ENCODE measurements around the gene SH3GL1.

SH3GL1 gene

DNA sequence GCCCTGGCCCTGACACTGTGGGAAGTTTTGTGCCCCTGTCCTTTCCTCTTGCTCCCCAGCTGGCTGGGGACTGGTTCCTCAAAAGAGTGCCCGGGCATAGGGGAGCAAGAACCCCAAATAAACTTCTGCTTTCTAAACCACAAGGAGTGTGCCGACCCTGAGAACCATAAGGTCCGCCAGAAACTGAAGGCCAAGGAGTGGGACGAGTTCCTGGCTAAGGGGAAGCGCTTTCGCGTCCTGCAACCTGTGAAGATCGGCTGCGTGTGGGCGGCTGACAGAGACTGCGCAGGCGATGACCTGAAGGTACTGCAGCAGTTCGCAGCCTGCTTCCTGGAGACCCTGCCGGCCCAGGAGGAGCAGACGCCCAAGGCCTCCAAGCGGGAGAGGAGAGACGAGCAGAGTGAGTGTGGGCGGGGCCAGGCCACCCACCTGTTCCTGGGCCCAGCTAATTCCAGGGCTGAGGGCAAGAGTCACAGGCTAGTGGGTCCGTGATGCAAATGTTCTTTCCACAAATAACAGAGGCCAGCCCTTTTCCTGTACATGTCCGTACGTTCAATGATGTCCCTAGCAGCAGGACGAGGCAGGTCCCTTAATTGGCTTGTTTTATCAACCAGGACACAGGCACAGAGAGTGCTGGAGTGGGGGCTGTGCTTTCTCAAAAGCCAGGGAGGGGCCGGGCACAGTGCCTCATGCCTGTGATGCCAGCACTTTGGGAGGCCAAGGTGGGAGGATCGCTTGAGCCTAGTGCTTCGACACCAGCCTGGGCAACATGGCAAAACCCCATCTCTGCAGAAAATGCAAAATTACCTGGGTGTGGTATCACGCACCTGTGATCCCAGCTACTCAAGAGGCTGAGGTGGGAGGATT lies 31.7 kb upstream of the SH3GL1 start:
- peak in 1 of 2 donors; percentile 9 for DNase-seq

DNA sequence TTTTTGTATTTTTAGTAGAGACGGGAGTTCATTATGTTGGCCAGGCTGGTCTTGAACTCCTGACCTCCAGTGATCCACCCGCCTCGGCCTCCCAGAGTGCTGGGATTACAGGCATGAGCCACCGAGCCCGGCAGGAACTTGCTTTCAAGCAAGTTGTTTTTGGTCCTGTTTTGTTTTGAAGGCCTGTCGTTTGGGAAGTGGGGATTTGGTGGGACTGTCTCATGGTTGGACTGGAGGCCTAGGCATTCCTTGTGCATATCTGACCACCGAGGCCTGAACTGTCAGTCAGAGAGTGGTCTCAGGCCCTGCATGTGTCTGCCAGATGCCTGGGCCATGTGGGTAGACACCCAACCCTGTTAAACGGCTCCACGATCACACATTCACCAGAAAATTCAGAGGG lies 30.9 kb upstream of the SH3GL1 start:
- DNase-seq, result no peak

DNA sequence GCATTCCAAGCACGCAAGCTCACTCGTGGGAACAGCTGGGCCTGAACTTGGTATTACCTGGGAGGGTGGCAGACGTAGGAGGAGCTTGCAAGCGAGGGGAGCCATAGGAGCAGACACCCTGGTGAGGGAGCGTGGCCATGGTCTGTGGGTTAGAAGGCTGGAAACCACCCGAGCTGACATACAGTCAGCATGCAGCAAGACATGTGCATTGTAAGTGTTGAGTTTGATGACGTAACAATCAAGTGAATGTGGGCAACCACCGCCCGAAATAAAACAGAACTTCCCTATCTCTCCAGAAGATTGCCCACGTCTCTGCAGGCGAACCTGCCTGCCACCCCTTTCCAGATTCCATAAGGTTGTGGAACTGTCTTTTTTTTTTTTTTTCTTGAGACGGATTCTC lies 30.4 kb upstream of the SH3GL1 start:
- peak in 1 of 2 donors; percentile 41 for DNase-seq

DNA sequence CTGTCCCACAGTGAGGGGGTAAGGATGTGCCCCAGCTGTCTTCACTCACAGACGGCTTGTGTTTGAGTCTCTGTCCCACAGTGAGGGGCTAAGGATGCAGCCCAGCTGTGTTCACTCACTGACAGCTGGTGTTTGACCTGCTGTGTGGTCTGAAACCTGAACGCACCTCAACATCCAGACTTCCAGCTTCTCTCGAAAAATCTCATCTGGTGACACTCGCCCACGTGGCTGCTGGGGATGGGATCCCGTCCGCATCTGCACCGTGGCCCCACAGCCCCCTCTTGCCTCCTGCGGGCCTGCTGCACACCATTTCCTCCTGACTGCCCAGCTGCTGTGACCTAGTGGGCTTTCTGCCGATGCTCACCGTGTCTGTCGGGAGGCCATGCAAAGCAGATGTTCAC lies 29.4 kb upstream of the SH3GL1 start:
- DNase-seq, result no peak

DNA sequence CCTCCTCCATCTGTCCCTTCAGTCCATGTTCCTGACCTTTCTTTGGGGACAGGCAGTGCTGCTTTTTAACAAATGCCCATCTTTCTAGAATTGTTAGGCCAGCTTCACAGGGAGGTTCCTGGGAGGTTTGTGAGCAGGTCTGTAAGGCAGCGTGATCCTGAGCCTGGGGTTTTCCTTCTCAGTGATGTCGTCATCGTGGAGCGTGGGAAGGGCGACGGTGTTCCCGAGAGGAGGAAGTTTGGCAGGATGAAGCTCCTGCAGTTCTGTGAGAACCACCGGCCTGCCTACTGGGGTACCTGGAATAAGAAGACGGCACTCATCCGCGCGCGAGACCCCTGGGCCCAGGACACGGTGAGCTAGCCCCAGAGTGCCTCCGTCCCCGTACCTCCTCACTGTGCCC lies 28.9 kb upstream of the SH3GL1 start:
- DNase-seq, result no peak

DNA sequence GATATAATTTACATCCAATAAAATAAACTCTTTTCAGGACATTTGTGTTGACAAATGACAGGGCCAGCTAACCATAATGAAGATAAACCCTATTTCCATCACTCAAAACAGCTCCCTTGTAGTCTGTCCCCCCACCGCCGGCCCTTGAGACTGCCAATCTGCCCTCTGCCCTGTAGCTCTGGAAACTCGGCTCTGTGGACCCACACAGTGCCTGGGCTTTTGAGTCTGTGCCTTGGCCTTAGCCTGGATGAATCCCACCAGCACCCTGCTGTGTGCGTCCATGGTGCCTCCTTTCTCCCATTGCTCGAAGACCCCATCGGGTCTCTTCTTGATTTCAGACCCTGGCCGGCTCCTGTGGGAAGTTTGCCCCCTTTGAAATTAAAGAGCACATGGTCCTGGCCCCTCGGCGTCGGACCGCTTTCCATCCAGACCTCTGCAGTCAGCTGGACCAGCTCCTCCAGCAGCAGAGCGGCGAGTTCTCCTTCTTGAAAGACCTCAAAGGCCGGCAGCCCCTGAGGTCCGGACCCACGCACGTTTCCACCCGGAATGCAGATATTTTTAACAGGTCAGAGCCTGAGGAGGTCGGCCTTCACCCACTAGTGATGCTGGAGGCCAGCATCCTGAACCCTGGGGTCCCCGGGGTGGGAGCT lies 28.1 kb upstream of the SH3GL1 start:
- no peak for DNase-seq

DNA sequence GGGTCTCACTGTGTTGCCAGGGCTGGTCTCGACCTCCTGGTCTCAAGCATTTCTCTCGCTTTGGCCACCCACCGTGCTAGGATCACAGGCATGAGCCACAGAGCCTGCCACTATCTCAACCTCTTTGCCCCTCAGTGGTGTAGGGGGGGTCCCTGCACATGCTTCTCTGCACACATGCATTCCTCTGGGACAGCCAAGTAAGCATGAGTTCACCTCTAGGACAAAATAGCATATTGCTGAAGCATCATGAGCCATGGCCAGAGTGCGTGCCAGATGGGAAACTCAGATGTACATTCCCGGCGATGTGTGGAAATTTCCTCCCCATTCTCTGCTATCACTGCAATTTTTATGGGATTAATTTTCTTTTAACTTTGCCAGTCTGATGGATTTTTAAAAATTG lies 25.2 kb upstream of the SH3GL1 start:
- no peak for DNase-seq

DNA sequence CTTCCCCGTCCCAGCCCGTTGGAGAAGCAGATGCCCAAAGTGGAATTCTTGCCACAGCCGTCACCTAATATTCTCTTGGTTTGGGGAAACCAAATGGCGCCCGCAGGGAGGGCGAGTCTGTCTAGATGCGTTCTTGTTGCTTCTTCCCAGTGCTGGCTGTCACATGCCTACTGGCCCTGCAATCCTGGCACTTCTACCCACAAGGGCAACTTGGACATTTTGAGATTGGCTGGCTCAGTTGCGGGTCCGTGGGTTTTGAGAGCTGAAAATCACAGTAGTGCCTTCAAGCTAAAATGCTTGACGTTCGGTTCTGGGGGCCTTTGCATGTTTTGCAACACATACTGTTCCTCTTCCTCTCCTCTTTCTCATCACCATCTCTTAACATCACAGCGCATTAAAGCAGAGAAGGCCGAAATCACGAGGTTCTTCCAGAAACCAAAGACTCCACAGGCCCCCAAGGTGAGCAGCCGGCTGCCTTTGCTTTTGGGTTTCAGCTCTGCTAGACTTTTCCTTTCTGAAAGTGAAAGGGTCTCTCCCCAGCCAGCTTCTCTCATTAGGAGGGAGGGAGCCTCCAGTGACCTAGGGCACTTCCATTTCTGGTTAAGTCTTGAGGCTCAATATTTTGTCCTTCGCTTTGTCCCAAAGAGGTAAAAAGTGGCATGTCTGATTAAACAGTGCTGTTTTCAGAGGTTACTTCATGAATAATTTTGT lies 23.2 kb upstream of the SH3GL1 start:
- DNase-seq, result no peak

DNA sequence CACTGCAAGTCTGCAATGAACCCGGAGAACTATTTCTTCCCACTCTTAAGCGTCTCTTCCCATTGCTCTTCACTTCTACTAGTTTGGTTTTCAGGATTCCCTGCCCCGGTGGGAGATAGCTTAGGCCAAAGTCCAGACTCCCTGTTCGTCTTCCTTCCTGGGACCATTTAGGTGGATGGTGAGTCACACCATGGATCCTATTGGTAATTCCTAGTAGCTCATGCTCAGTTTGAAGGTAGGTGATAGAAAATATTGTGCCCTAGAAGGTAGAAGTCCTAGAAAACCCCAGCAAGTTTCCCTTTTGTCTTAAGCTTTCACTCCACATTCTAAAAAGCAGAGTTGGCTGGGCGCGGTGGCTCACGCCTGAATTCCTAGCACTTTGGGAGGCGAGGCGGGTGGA lies 15.9 kb upstream of the SH3GL1 start:
- no peak for DNase-seq

DNA sequence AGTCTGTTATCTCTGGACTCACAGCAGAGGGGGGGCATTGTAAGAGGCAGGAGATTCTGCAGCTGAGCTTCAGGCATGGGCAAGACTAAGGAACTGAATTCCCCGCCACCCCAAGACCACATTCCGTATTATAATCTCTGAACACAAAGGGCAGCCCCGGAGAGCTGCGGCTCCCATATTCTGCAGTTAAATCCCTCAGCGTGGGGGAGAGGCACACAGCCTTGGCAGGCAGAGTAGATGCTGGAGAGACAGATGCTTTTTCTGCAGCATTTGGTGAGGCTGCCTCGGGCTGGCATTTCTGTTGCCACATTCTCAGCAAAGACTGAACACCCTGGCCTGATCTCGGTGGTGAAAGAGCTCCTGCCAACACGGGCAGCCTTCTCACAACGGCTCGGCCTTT lies 15.0 kb upstream of the SH3GL1 start:
- peak in 1 of 2 donors; percentile 53 for DNase-seq

DNA sequence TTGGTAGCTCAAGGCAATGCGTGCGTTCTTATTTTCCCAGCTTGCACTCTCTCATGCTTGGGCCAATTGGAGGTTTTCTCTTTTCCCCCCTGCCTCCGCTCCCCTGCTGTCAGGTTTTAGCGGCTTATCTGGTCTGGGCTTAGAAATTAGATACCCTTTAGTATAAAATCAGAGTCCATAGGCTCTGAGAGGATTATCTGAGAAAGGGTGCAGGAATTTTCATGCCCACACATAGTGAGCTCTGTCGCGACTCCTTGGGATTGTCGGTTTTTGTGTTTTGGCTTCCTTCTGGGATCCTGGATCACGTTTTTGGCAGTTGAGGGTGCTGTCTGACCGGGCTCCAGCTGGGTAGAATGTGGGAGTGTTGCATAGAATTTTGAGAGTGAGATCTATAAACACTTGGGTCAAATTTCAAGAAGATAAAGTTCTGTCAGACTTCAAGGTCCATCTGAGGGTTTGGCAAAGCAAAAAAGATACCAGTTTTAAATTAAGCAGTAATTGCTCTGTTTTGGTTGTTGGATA lies 14.5 kb upstream of the SH3GL1 start:
- DNase-seq, result no peak

DNA sequence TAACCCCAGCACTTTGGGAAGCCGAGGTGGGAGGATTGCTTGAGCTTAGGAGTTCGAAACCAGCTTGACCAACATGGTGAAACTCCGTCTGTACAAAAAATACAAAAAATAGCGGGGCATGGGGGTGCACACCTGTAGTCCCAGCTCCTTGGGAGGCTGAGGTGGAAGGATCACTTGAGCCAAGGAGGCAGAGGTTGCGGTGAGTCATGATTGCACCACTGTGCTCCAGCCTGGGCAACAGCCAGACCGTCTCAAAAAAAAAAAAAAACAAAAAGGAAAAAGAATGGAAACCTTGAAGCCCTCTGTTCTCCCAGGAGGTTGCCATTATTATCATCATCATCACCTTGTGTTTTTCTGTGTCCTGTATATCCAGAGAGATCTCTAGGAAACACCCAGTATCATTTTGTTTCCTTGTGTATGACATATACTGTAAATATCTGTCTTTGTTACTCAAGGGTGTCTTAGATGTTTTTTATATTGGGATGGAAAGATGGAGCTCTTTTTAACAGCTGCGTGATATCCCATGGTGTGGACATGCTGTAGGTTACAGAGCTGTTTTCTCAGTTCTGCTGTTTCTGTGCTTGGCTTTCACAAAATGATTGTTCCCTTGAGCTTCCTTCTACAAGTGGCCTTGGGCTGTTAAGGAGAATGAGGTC lies 13.9 kb upstream of the SH3GL1 start:
- no peak for DNase-seq

DNA sequence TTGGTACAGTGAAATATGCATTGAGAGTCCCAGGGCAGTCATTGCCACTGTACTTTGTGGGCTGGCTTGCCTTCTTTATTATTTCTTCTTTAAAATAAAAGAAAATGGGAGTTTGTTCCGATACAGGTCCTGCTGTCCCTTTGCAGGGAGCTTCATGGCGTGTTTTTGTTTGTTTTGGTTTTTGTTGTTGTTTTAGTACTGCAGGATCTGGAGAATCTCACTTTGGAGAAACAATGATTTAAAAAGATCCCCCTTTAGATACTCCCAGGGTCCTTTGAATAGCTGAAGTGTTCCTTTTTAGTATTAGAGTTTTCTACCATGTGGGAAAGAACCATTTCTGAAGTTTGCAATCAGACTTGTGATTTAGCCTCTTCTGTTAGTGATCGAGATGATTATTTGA lies 13.2 kb upstream of the SH3GL1 start:
- no peak for DNase-seq

DNA sequence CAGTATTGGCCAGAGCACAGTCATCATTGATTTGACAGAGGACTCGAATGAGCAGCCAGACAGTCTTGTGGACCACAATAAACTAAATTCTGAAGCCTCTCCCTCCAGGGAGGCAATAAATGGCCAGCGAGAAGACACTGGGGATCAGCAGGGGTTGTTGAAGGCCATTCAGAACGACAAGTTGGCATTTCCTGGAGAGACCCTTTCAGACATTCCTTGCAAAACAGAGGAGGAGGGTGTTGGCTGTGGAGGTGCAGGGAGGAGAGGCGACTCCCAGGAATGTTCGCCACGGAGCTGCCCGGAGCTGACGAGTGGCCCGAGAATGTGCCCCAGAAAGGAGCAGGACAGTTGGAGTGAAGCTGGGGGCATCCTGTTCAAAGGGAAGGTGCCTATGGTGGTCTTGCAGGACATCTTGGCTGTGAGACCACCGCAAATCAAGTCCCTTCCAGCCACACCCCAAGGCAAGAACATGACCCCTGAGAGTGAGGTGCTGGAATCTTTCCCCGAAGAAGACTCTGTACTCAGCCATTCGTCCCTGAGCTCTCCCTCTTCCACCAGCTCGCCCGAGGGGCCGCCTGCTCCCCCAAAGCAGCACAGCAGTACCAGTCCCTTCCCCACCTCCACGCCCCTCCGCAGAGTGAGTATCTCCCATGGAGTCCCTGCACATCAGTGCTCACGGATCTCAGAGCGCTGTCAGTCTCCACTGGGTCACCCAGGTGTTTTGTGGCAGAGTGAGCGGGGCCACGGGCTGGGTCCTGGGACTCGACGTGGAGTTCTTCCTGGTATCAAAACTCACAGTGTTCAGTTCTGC lies 9.0 kb upstream of the SH3GL1 start:
- no peak for DNase-seq

DNA sequence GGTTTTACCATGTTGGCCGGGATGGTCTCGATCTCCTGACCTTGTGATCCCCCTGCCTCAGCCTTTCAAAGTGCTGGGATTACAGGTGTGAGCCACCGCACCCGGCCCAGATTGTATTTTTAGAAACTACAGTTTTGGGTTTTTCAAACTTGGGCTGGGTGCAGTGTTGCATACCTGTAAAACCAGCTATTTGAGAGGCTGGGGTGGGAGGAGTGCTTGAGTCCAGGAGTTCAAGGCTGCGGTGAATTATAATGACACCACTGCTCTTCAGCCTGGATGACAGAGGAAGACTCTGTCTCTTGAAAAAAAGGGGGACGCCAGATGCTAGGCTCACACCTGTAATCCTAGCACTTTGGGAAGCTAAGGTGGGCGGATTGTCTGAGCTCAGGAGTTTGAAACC lies 6.3 kb upstream of the SH3GL1 start:
- no peak for DNase-seq

DNA sequence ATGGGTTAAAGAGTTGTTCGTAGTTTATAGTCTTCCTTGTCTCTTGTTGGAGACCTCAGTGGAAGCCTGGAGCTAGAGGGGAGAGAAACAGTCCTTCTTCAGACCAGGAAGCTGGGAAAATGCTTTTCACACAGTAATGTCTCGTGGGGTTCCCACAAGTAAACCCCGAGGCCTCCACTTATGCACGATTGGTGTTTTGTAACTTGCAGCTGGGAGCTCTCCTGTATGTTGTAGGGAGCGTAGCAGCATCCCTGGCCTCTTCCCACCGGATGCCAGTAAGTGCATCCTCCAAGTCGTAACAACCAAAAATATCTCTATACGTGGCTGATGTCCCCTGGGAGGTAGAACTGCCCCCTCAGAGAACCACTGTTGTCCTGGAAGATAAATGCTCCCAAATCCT lies 5.6 kb upstream of the SH3GL1 start:
- no peak for DNase-seq

DNA sequence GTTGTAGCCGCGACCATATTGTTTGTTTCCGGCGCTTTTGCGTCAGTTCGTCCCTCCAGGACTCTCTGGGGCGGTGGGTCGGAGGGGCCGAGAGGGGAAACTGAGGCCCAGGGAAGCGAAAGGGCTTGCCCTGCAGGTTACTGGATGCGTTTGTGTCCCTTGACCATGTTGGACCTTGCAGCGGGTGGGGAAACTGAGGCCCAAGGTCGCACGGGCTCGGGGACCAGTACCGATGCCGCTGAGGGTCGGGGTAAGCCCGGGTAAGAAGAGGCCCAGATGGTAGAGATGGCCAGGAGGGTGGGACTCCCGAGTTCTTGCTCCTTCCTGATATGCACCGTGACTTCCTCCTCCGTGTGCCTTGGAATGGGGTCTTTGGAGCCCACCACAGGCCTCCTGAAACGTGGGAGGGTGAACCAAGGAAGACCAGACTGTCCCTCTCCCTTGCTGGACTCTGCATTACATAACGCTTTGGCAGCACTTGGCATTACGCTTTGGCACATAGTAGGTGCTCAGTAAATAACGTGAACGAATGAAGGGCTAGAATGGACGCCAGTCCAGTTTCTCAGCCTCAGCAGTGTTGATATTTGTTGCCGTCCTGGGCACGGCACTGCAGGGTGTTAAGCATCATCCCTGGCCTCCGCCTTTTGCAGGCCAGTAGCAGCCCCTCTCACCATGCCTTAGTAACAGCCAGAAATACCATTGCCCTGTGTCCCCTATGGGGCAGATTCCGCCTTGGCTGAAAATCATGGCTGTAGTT lies 2.8 kb upstream of the SH3GL1 start:
- DNase-seq, result no peak

DNA sequence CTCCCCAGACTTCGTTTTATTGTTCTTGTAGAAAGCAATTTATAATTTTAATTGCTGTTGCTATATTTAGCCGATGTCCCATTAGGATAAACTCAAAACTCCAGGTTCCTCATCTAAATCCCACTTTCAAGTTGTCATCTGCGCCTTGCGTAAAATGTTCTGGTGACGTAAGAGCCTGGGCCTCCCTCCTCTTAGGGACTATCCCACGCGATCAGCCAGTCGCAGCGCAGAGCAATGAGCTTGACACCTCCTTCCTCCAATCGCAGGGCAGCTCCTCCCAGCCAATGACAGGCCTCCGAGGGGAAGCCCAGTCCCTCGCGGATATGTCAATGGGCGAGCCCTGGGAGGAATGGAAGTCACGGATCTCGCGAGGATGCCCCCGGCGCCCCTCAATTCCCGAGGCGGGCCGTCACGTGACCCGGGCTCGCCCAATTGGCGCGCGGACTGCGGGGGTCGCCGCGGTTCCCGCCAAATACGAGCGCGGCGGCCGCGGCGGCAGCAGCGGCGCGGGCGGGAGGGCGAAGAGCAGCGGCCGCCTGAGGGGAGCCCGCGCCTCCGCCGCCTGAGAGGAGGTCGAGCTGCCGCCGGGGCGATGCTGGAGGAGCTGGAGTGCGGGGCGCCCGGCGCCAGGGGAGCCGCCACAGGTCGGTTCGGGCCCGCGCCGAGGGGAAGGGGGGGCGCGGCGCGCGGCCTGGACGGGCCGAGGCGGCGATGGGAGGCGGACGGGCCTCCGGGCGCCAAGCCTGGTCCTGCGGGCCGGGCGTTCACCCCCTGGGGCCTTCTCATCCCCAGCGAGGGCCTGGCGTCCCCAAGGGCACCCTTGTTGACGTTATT lies 2.0 kb upstream of the SH3GL1 start, which contains the start of gene CHAF1A:
Gene CHAF1A, plus strand, starts transcription at position 470 of the 834 bp plus-strand sequence. Its CDS starts 123 bp downstream, at position 593.
- DNase-seq, result peak; percentile 100

DNA sequence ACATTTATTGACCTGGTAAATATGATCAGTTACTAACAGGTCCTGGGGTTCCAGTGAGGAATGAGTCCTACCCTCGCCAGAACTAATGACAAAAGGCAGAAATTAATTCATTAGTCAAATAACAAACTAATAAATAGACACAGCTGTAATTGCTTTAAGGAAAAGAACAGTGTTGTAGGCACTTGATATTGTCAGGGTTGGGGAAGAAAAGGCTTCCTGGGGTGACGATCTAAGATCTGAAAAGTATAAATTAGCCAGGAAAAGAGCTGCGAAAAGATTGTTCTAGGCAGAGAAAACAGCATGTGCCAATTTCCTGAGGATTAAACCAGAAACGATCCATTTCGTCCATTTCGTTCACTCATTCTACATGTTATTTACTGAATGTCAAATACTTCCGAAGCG lies 1.4 kb upstream of the SH3GL1 start:
- DNase-seq, result no peak

DNA sequence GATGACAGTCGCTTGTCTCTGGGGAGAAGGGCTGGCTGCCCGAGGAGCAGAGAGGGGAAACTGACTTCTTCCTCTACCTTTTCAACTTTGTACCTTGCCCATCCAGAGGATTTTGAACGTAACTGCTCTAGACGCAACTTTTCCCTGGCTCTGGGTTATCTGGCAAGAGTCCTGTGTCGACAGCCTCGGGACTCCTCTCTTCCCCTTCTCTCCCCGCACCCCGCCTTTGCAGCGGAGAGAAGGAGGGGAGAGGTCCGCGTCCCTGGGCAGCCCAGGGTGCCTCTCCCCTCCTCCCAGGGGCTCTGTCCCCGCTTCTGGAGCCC lies 574 bp downstream of the SH3GL1 start:
- DNase-seq, result peak in 1 of 2 donors; percentile 5
